ENCODE data around the gene ASH1L. TPM values are rescaled to one million over a fixed set of nuclear protein-coding genes. Genes with fewer than 3 reads are reported as not detected.
"Not testable (repeated sequence)": the region's sequence is repeated elsewhere in the genome, so short reads cannot be mapped to it uniquely, and the experiment has no call there.

Gene ASH1L
- total RNA-seq, 1 donor from 2014 or later = 90.6 TPM

- DNase-seq = no peak
- H3K4me3 Mint-ChIP-seq = no peak overlapping the region
- TF ChIP-seq CTCF (IDR thresholded peaks at IDR 0.05) = no peak
- ATAC-seq (ENCODE audit: low read depth) = no peak
- H3K36me3 Mint-ChIP-seq (ENCODE audit: low read depth) = peaks cover 65% of the 10 kb centered on the region
- no peaks in the 10 kb centered on the region for H3K4me1 Mint-ChIP-seq
- H3K9me3 Mint-ChIP-seq = no peaks in the 10 kb centered on the region
- CTCF ChIA-PET = interaction anchor here (0.9 to 1.4 kb wide), 2 partner anchors 9 to 11 kb away, joined by 3 read pairs; no protein-coding TSS in a partner anchor
- no peaks in the 10 kb centered on the region for H3K27me3 Mint-ChIP-seq
- no peak overlapping the region for H3K27ac Mint-ChIP-seq
- POLR2A ChIA-PET = no interaction called here
- intact Hi-C loops (cut with micrococcal nuclease) = no loop called here
Observed at GRCh38 chr1:155334962-155335361, 227.6 kb downstream of the ASH1L start.

GRCh38 chr1:155329980-155330598 is 232.5 kb downstream of the ASH1L start:
- ChIA-PET CTCF (no interaction called here), POLR2A (interaction anchor here (1.0 kb wide), 1 partner anchor 57 kb away, joined by 11 read pairs; the partner anchor contains the start of gene CLK2)
- Mint-ChIP-seq H3K27me3 (no peaks in the 10 kb centered on the region), H3K36me3 (ENCODE audit: low read depth) (peaks cover 30% of the 10 kb centered on the region), H3K4me3 (no peak overlapping the region), H3K27ac (no peak overlapping the region), H3K9me3 (no peaks in the 10 kb centered on the region), H3K4me1 (peaks cover 5% of the 10 kb centered on the region)
- intact Hi-C loops (cut with micrococcal nuclease) = no loop called here
- DNase-seq (no peak), ATAC-seq (ENCODE audit: low read depth) (peak; percentile 47)
- TF ChIP-seq CTCF (IDR thresholded peaks at IDR 0.05) = no peak

GRCh38 chr1:155328856-155329255 is 233.7 kb downstream of the ASH1L start:
- POLR2A ChIA-PET, CTCF ChIA-PET: not testable (repeated sequence)

GRCh38 chr1:155327981-155328380 is 234.6 kb downstream of the ASH1L start:
- TF ChIP-seq CTCF (IDR thresholded peaks at IDR 0.05) = no peak
- Mint-ChIP-seq H3K27ac (no peak overlapping the region), H3K27me3 (no peaks in the 10 kb centered on the region), H3K4me1 (peaks cover 5% of the 10 kb centered on the region), H3K4me3 (no peak overlapping the region), H3K9me3 (no peaks in the 10 kb centered on the region), H3K36me3 (ENCODE audit: low read depth) (peaks cover 20% of the 10 kb centered on the region)
- CTCF ChIA-PET = interaction anchor here (3.0 kb wide), 1 partner anchor 77 kb away, joined by 9 read pairs; no protein-coding TSS in a partner anchor
- intact Hi-C loops (cut with micrococcal nuclease) = no loop called here
- POLR2A ChIA-PET = no interaction called here
- DNase-seq (no peak), ATAC-seq (ENCODE audit: low read depth) (no peak)

More at GRCh38 chr1:155328856-155329255, 233.7 kb downstream of the ASH1L start:
- H3K27me3 Mint-ChIP-seq; DNase-seq; H3K27ac Mint-ChIP-seq; H3K4me1 Mint-ChIP-seq; intact Hi-C loops (cut with micrococcal nuclease); ATAC-seq (ENCODE audit: low read depth); H3K4me3 Mint-ChIP-seq; H3K9me3 Mint-ChIP-seq: not testable (repeated sequence)
- peaks cover 26% of the 10 kb centered on the region for H3K36me3 Mint-ChIP-seq (ENCODE audit: low read depth)

GRCh38 chr1:155326631-155327037 is 236.0 kb downstream of the ASH1L start:
- H3K27ac Mint-ChIP-seq = no peak overlapping the region
- CTCF ChIA-PET = interaction anchor here (3.0 kb wide), 1 partner anchor 75 kb away, joined by 9 read pairs; no protein-coding TSS in a partner anchor

More at GRCh38 chr1:155326631-155327037, 236.0 kb downstream of the ASH1L start:
- H3K27me3 Mint-ChIP-seq = no peaks in the 10 kb centered on the region
- intact Hi-C loops (cut with micrococcal nuclease) = no loop called here
- ATAC-seq (ENCODE audit: low read depth) = no peak
- no peaks in the 10 kb centered on the region for H3K9me3 Mint-ChIP-seq
- POLR2A ChIA-PET = no interaction called here
- peaks cover 20% of the 10 kb centered on the region for H3K36me3 Mint-ChIP-seq (ENCODE audit: low read depth)
- H3K4me3 Mint-ChIP-seq = no peak overlapping the region
- TF ChIP-seq CTCF (IDR thresholded peaks at IDR 0.05) = no peak
- peaks cover 14% of the 10 kb centered on the region for H3K4me1 Mint-ChIP-seq
- no peak for DNase-seq
